Uterus (tissue), 2 donors: ENCODE results near the gene EVPL.

Experiments used
- POLR2A ChIP-seq, 2 donors: fragments of 450-650 bp; IDR thresholded peaks; one replicate each; pipeline ENCODE4 v1.6.1; 2016; ENCODE audit warnings: antibody characterized with exemption in 2 of 2, mild to moderate bottlenecking in 1 of 2, moderate library complexity in 1 of 2
- TF ChIP-seq, protein P1 (sequence below), 4 experiments: fragments of 200-600 bp in 2 of 4; fragments of 450-650 bp in 2 of 4; sonication (generic) in 2 of 4; IDR thresholded peaks; one replicate each; pipeline ENCODE4 v1.5.1; 2016 to 2019; ENCODE audit warnings: antibody characterized with exemption in 4 of 4, mild to moderate bottlenecking in 2 of 4, moderate library complexity in 1 of 4

DNA sequence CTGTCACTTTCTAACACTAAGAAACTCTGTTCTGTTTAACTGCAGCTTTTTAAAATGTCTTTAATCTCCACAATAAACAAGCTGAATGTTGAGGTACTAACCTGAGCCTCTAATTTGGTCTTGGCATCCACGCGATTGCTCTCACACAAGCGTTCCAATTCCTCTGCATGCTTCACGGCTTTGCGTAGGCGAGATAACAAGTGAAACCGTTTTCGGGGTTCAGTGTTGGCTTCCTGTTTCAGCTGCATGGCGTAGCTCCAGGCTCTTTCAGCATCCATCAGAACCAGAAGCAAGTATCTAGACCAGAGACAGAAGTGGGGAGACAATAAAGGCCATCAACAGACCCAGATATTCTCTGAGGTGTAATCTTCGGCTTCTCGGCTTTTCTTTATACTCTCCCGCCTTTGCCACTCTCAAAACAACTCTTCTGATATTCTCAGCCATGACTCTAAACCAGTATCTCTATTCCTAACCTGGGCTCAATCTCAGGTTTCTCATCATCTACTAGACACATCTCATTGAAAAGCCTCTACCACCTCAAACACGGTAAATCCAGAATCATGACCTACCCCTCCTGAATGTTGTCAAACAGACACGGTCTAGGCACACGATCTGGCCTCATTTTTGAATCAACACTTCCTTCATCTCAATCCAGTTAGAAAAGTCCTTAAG lies 36.9 kb upstream of the EVPL start:
- TF ChIP-seq, protein P1, sequence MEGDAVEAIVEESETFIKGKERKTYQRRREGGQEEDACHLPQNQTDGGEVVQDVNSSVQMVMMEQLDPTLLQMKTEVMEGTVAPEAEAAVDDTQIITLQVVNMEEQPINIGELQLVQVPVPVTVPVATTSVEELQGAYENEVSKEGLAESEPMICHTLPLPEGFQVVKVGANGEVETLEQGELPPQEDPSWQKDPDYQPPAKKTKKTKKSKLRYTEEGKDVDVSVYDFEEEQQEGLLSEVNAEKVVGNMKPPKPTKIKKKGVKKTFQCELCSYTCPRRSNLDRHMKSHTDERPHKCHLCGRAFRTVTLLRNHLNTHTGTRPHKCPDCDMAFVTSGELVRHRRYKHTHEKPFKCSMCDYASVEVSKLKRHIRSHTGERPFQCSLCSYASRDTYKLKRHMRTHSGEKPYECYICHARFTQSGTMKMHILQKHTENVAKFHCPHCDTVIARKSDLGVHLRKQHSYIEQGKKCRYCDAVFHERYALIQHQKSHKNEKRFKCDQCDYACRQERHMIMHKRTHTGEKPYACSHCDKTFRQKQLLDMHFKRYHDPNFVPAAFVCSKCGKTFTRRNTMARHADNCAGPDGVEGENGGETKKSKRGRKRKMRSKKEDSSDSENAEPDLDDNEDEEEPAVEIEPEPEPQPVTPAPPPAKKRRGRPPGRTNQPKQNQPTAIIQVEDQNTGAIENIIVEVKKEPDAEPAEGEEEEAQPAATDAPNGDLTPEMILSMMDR (IDR thresholded peaks at IDR 0.05): no peak
- TF ChIP-seq POLR2A (IDR thresholded peaks at IDR 0.05): no peak
